ENCODE results near the gene VARS2.
A peak's percentile ranks its signal among the peaks of the same experiment; 100 is the strongest.

Gene VARS2

GRCh38 chr6:30883685-30884520 is 30.1 kb upstream of the VARS2 start, which contains the start of gene DDR1 (continued):
- TF ChIP-seq ZBTB6 (tag by site-specific recombination; IDR thresholded peaks at IDR 0.05): peak; percentile 74
- peak; percentile 91 for TF ChIP-seq ZBTB8A (tag by site-specific recombination; IDR thresholded peaks at IDR 0.05)

- ChIA-PET CTCF (interaction anchor here (0.6 to 14.8 kb wide), 11 partner anchors 17 to 213 kb away, joined by 3 to 332 read pairs (median 3); no protein-coding TSS in a partner anchor), POLR2A (interaction anchor here (0.5 to 2.9 kb wide), 20 partner anchors 11 to 270 kb away, joined by 3 to 24 read pairs (median 4); partner anchors contain the start of genes FLOT1, GTF2H4, IER3 and MDC1)
- H3K4me3 ChIP-seq (ENCODE audit: low read depth, low read length): peak overlapping the region; percentile 47
- H3K27ac ChIP-seq (ENCODE audit: extremely low read depth, low read depth, low read length): peak overlapping the region; percentile 69; the same call in 1 of the 2 replicates
- H3K9me3 ChIP-seq (ENCODE audit: control insufficient read depth, insufficient read depth, low read depth, low read length): no peaks in the 10 kb centered on the region
- H3K36me3 ChIP-seq (ENCODE audit: control insufficient read depth in 2 of 2, insufficient read depth in 1 of 2, low read length in 2 of 2): peaks cover 0 to 13% of the 10 kb centered on the region in 2 experiments; a peak in 1 of 3 replicates
- peaks cover 35% of the 10 kb centered on the region for H3K4me1 ChIP-seq (ENCODE audit: control insufficient read depth, insufficient read depth, low read length)
- TF ChIP-seq ZNF549 (tag by site-specific recombination; IDR thresholded peaks at IDR 0.05) (no peak), ZNF488 (tag by site-specific recombination; IDR thresholded peaks at IDR 0.05) (no peak), ZBTB1 (tag by site-specific recombination; IDR thresholded peaks at IDR 0.05) (no peak), ZNF530 (tag by site-specific recombination; IDR thresholded peaks at IDR 0.05; ENCODE audit: low read depth) (no peak), YY2 (tag by site-specific recombination; IDR thresholded peaks at IDR 0.05) (no peak), ZNF148 (tag by site-specific recombination; IDR thresholded peaks at IDR 0.05; ENCODE audit: borderline replicate concordance) (no peak), ZNF202 (tag by site-specific recombination; IDR thresholded peaks at IDR 0.05; ENCODE audit: borderline replicate concordance) (no peak), SETDB1 (IDR thresholded peaks at IDR 0.05; ENCODE audit: insufficient read length, low read length) (no peak), TSHZ1 (tag by site-specific recombination; IDR thresholded peaks at IDR 0.05; ENCODE audit: borderline replicate concordance) (no peak), BCL11A (tag by site-specific recombination; IDR thresholded peaks at IDR 0.05; ENCODE audit: low read depth) (no peak), ZNF768 (tag by site-specific recombination; IDR thresholded peaks at IDR 0.05) (no peak), ZNF133 (tag by site-specific recombination; IDR thresholded peaks at IDR 0.05) (no peak), ZNF221 (tag by site-specific recombination; IDR thresholded peaks at IDR 0.05; ENCODE audit: borderline replicate concordance) (no peak), BCL11B (tag by site-specific recombination; IDR thresholded peaks at IDR 0.05; ENCODE audit: low read depth) (no peak), PRDM6 (tag by site-specific recombination; IDR thresholded peaks at IDR 0.05) (no peak), ZNF660 (tag by site-specific recombination; IDR thresholded peaks at IDR 0.05) (no peak), KLF7 (tag by site-specific recombination; IDR thresholded peaks at IDR 0.05; ENCODE audit: borderline replicate concordance) (no peak), ZNF114 (tag by site-specific recombination; IDR thresholded peaks at IDR 0.05) (no peak), ZBTB7A (tag by site-specific recombination; IDR thresholded peaks at IDR 0.05; ENCODE audit: low read depth) (no peak; the same call in 1 of the 2 replicates), ZNF785 (tag by site-specific recombination; IDR thresholded peaks at IDR 0.05) (no peak), ZNF239 (tag by site-specific recombination; IDR thresholded peaks at IDR 0.05) (no peak), ZNF48 (tag by site-specific recombination; IDR thresholded peaks at IDR 0.05) (no peak)
Observed at GRCh38 chr6:30884521-30885480, 29.2 kb upstream of the VARS2 start.
